H7 (cell line): Measurements from ENCODE around the gene ZACN. TPM values are rescaled to one million over a fixed set of nuclear protein-coding genes. Genes with fewer than 3 reads are reported as not detected.

Experiments used
- DNase-seq: peaks from one replicate; pipeline ENCODE4 v3.0.0; 2012
- H3K27me3 ChIP-seq: 2 replicates; pipeline ENCODE4 v1.6.0; 2011; ENCODE audit warnings: mild to moderate bottlenecking, low read length; ENCODE audit not compliant: control insufficient read depth, insufficient read depth
- H3K36me3 ChIP-seq: replicated peaks from 2 replicates; pipeline ENCODE4 v1.5.1; 2011; ENCODE audit warnings: low read length; ENCODE audit not compliant: control insufficient read depth, insufficient read depth
- H3K4me3 ChIP-seq: 2 replicates; pipeline ENCODE4 v1.5.1; 2011; ENCODE audit warnings: low read depth, mild to moderate bottlenecking, control low read depth, low read length, moderate library complexity; ENCODE audit not compliant: insufficient read depth
- total RNA-seq: library from RNA; depleted of rRNA; stranded (reverse); fragments of >200 nt; shearing (Covaris generic); gene quantifications from 2 replicates; pipeline ENCODE4 v1.2.3, GENCODE V29; 2014

The ZACN gene
- total RNA-seq, 1 experiment from 2014 or later, result 0.59 TPM

GRCh38 chr17:76083536-76084182, 4.7 kb downstream of the ZACN start:
- peaks cover 29% of the 10 kb centered on the region for H3K36me3 ChIP-seq
- H3K4me3 ChIP-seq, result no peak overlapping the region

GRCh38 chr17:76085066-76085730, 6.2 kb downstream of the ZACN start:
- peak; percentile 44 for DNase-seq
- peaks cover 33% of the 10 kb centered on the region for H3K36me3 ChIP-seq
- H3K4me3 ChIP-seq, result no peak overlapping the region
- H3K27me3 ChIP-seq, result no peaks in the 10 kb centered on the region

More at GRCh38 chr17:76083536-76084182, 4.7 kb downstream of the ZACN start:
- H3K27me3 ChIP-seq, result peaks cover 13% of the 10 kb centered on the region
- peak; percentile 30 for DNase-seq

GRCh38 chr17:76085731-76086366, 6.9 kb downstream of the ZACN start:
- H3K4me3 ChIP-seq, result no peak overlapping the region
- peaks cover 33% of the 10 kb centered on the region for H3K36me3 ChIP-seq
- DNase-seq, result peak; percentile 26
- H3K27me3 ChIP-seq, result no peaks in the 10 kb centered on the region

- Histone ChIP-seq H3K27me3 (no peaks in the 10 kb centered on the region), H3K4me3 (no peak overlapping the region), H3K36me3 (peaks cover 33% of the 10 kb centered on the region)
- peak; percentile 36 for DNase-seq
These were observed 7.4 kb downstream of the ZACN start for GRCh38 chr17:76086384-76086783.

- Histone ChIP-seq H3K4me3 (no peak overlapping the region), H3K36me3 (peaks cover 33% of the 10 kb centered on the region), H3K27me3 (no peaks in the 10 kb centered on the region)
- DNase-seq, result peak; percentile 33
These were observed 8.5 kb downstream of the ZACN start for GRCh38 chr17:76087531-76087930.

GRCh38 chr17:76088041-76088867, 9.3 kb downstream of the ZACN start:
- peak; percentile 91 for DNase-seq

GRCh38 chr17:76088868-76089576, 10.0 kb downstream of the ZACN start:
- DNase-seq, result peak; percentile 32
- H3K4me3 ChIP-seq, result no peak overlapping the region
- H3K36me3 ChIP-seq, result peaks cover 32% of the 10 kb centered on the region
- no peaks in the 10 kb centered on the region for H3K27me3 ChIP-seq

More at GRCh38 chr17:76088041-76088867, 9.3 kb downstream of the ZACN start:
- no peaks in the 10 kb centered on the region for H3K27me3 ChIP-seq
- peaks cover 33% of the 10 kb centered on the region for H3K36me3 ChIP-seq
- H3K4me3 ChIP-seq, result no peak overlapping the region

GRCh38 chr17:76089680-76090516, 10.9 kb downstream of the ZACN start:
- DNase-seq, result peak; percentile 37
- Histone ChIP-seq H3K4me3 (no peak overlapping the region), H3K27me3 (no peaks in the 10 kb centered on the region), H3K36me3 (peaks cover 33% of the 10 kb centered on the region)

GRCh38 chr17:76090517-76091129, 11.6 kb downstream of the ZACN start:
- H3K4me3 ChIP-seq, result no peak overlapping the region
- peaks cover 27% of the 10 kb centered on the region for H3K36me3 ChIP-seq
- DNase-seq, result peak; percentile 36
- H3K27me3 ChIP-seq, result no peaks in the 10 kb centered on the region

- Histone ChIP-seq H3K4me3 (no peak overlapping the region), H3K36me3 (peaks cover 24% of the 10 kb centered on the region), H3K27me3 (no peaks in the 10 kb centered on the region)
- DNase-seq, result peak; percentile 37
These were observed 12.7 kb downstream of the ZACN start for GRCh38 chr17:76091526-76092286.

GRCh38 chr17:76092526-76093413, 13.8 kb downstream of the ZACN start:
- DNase-seq, result peak; percentile 24
- H3K27me3 ChIP-seq, result no peaks in the 10 kb centered on the region
- H3K4me3 ChIP-seq, result no peak overlapping the region
- H3K36me3 ChIP-seq, result peaks cover 21% of the 10 kb centered on the region

GRCh38 chr17:76094046-76094445, 15.1 kb downstream of the ZACN start:
- Histone ChIP-seq H3K4me3 (no peak overlapping the region), H3K27me3 (no peaks in the 10 kb centered on the region), H3K36me3 (peaks cover 22% of the 10 kb centered on the region)
- no peak for DNase-seq
